ENCODE measurements around the gene HOXB1.
"Not testable (repeated sequence)": the region's sequence is repeated elsewhere in the genome, so short reads cannot be mapped to it uniquely, and the experiment has no call there.

Gene HOXB1

DNA sequence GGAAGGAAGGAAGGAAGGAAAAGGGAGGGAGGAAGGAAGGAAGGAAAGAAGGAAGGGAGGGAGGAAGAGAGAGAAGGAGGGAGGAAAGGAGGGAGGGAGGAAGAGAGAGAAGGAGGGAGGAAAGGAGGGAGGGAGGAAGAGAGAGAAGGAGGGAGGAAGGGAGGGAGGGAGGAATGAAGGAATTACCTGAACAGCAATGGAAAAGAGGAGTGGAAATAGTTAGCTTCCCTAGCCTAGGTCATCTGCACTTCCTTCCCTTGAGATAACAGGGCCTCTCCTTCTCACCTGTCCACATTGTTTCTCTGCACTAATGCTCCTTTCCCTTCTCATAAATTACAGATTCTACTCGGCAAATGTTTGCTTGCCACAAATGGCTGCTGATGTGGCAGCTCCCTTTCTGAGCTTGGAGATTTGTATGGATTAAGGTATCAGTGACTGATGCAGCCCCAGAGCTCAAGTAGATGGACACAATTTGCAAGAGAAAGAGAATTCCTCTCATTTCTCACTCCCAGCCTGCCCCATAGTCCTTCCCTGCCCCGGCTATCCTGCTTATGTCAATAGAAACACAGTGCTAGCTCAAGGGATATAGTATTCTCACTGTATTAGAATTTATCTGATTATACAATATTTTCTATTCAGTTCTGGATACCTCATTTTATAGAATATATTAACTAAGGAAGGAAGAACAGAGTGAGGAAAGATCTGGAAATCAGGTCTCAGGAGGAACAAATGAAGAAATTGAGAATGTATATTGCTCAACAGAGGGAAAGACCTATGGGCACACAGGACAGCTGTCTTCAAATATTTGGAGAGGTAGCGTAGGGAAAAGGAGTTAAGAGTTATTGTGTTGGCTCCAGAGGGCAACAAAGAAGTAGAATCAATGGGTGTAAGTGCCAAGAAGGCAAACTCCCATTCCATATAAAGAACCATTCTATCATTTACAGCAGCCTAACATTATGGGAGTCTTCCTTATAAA, 14.6 kb downstream of the HOXB1 start:
- no peak for DNase-seq

DNA sequence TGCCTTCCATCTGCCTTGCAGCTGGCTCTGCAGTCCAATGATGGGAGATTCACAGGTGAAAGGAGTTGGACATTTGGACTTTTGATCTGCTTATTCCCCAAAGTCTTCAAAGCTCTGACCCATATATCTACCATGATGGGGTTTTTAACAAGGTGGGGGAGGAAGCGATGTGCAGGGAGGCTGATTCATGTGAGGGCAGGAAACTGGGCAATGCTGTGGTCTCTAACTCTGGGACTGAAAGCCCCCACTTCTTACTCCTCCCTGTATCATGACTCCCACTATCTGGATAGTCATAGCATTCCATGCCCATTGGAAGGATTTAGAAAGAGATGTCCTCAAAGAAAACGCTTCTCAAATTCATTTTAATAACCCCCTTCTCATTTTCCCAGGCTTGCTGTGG, 16.3 kb downstream of the HOXB1 start:
- DNase-seq: no peak

DNA sequence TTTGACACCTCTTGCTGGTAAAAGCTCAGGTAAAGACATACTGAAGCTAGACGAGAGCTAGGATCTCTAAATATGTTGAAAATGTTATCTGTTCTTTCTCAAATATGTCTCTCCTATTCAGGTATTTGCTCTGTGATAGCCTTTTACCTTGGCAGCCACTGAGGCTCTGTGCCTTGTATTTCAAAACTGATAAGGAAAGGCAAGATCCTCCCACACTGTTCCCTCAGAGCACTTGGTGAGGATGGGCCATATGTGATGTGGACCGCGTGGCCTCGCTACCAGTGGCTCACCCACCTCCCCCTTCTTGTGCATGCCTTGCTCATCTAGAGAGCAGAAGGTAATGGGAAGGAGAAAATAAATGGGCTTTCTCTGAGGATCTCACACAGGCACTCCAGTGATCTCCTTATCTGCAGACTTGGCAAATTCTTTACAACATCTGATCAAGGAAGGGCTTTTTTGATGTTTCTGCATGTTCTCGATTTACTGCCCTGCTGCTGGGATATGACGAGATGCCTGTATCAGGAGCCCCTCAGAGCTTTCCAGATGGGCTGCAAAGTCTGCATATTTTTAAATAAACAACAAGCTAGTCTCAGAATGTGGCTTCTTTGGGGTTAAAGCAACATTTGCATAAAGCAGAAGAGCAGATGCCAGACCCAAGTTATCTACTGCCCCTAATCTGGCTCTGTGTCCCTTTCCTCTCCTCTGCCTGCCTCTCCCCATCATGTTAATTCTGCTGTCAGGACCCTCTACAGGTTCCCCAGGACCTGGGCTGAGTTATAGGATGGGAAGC, 16.9 kb downstream of the HOXB1 start:
- DNase-seq: no peak

DNA sequence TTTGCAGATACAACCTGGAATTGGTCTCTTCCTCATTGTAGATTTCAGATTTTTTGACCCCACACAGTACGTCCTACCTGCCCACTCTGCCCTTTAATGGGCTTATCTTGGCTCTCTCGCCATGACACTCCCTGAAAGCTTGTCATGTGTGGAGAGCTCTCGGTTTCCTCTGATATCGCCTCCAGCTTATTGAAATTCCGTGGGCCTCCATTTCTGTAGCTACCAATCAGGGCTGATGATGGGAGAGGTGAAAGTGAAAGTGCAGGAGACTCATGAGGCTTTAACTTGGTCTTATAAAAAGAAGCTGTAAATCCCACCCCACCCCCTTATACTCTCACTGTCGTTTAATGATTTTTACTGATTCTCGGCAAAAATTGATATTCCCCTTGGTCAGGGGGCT, 17.7 kb downstream of the HOXB1 start:
- DNase-seq: peak; percentile 27

DNA sequence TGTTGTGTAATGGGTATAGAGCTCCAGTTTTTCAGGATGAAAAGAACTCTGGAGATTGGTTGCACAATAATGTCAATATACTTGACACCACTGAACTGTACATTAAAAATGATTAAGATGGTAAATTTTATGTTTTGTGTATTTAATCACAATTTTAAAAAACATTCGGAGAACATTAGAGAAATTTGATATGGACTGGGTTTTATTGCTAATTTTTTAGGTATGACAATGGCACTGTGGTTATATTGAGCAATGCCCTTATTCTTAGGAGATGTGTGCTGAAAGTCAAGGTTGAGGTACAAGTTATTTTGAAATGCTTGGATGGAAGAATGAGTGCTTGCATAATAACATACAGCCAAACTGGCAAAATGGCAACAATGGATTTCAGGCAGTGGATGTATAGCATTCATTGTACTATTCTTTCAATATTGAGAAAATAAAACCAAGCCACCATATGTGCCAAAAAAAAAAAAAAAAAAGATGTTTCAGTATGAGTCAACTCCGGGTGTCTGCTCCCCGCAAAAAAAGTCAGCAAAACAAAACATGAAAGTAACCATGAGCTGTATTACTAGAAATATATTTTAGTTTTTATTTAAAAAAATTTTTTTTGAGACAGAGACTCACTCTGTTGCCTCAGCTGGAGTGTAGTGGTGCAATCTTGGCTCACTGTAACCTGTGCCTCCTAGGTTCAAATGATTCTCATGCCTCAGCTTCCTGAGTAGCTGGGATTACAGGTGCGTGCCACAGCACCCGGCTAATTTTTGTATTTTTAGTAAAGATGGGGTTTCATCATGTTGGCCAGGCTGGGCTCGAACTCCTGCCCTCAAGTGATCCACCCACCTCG, 19.8 kb downstream of the HOXB1 start:
- DNase-seq: peak; percentile 52

DNA sequence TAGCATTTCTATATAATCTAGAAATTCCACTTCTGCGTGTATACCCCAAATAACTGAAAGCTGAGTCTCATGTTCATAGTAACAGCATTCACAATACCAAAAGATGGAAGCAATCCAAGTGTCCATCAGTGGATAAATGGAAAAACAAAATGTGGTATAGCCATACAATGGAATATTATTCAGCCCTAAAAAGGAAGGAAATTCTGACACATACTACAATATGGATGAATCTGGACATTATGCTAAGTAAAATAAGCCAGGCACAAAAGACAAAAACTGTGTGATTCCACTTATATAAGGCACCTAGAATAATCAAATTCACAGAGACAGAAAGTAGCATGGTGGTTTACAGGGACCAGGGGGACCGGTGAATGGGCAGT, 20.4 kb downstream of the HOXB1 start:
- no peak for DNase-seq

DNA sequence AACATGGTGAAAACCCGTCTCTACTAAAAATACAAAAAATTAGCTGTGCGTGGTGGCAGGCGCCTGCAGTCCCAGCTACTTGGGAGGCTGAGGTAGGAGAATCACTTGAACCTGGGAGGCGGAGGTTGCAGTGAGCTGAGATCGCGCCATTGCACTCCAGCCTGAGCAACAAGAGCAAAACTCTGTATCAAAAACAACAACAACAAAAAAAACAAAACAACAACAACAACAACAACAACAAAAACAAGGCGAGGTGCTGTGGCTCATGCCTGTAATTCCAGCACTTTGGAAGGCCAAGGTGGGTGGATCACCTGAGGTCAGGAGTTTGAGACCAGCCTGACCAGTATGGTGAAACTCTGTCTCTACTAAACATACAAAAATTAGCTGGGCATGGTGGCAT, 21.1 kb downstream of the HOXB1 start:
- DNase-seq: not testable (repeated sequence)

DNA sequence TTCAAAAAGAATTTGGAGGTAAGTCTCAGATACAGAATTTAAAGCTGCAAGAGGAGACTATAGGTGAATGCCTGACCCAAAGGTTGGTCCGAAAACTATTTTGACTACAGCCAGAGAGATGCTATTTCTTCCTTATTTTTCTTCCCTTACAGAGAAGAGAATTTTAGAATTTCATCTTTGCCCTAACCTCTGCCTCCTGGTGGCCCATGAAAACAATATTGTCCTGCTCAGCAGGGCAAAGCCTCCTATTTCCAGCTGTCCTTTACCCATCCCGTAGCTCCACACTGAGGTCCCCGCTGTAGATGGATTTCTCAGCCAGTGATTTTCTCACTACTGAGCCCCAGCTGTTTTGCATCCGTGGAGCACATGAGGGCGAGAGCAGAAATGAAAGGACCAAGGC, 24.6 kb downstream of the HOXB1 start:
- no peak for DNase-seq

DNA sequence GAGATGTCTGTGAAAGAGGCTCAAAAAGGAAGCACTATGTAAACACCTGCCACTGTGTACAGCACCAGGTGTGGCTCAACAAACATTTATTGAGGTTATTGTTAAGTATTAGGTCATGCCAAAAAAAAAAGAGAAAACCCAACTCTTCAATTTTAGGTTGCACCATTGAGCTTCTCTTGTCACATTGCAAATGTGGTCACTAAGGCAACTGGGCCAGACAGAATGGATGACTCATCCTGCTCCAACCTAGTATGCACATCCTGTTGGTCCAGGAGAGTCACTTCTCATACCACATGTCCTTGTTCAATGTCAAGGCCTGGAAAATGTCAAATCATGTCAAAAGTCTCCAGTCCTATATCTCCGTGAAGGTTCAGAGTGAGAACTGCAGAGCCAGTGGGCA, 25.0 kb downstream of the HOXB1 start:
- DNase-seq: peak; percentile 64

DNA sequence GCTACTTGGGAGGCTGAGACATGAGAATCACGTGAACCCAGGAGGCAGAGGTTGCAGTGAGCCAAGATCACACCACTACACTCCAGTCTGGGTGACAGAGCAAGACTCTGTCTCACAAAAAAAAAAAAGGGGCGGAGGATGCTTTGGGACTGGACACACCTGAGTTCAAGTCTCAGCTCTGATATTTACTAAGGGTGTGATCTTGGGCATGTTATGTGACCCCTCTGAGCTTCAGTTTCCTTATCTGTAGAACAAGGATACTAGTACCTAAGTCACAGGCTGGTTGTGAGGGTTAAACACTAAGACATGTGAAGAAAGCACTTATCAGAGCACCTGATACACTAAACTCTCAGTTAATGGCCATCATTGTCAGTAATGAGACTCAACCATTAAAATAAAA, 25.9 kb downstream of the HOXB1 start:
- no peak for DNase-seq

DNA sequence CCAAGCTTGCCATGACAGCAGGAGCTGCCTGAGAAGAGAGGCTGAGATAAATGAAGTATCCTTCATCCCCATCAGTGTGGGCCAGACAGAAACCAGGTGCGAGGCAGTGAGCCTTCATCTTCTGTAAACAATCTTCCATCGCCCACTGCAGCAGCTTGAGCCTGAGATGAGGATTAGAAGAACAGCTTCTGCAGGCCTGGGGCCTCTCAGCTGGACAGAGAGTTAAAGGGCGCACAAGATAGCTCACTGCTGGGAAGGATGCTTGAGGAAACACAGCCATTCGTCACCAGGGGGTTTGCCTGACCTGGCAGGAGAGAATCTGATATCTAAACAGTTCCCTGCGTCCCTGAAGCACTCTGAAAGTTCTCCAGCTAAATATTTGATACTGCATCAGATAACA, 27.1 kb downstream of the HOXB1 start:
- DNase-seq: no peak

DNA sequence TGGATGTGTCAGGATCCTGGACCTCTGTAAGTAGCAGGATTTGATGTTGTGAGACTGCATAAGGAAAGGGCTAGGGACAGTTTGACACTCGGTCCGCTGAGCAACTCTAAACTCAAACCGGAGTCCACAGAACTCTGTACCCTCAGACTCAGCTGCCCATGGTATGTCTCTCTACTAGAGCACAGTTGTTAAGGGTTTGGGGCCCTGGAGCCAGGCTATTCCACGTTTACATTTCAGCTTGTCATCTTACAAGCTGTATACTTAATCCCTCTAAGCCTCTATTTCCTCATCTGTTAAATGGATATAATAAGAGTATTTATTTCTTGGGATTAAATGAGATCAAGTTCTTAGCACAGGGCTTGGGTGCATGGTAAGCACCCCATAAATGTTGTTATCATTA, 27.9 kb downstream of the HOXB1 start:
- DNase-seq: no peak

DNA sequence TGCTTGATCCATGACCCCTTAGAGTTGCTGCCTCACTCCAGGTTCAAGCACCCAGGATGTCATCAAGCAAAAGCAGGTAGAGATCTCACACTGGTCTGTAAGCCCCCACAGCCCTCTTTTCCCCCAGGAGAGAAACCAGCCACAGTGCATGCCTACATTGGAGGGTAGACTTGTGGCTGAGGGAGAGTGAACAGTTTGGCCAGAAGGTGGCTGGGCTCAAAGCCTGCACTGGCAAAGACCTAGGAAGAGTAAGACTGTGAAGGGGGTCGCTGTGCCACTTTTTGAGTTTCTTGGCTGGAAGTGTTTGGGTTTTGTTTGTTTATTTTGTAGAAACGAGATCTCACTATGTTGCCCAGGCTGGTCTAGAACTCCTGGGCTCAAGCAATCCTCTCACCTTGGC, 28.5 kb downstream of the HOXB1 start:
- no peak for DNase-seq

DNA sequence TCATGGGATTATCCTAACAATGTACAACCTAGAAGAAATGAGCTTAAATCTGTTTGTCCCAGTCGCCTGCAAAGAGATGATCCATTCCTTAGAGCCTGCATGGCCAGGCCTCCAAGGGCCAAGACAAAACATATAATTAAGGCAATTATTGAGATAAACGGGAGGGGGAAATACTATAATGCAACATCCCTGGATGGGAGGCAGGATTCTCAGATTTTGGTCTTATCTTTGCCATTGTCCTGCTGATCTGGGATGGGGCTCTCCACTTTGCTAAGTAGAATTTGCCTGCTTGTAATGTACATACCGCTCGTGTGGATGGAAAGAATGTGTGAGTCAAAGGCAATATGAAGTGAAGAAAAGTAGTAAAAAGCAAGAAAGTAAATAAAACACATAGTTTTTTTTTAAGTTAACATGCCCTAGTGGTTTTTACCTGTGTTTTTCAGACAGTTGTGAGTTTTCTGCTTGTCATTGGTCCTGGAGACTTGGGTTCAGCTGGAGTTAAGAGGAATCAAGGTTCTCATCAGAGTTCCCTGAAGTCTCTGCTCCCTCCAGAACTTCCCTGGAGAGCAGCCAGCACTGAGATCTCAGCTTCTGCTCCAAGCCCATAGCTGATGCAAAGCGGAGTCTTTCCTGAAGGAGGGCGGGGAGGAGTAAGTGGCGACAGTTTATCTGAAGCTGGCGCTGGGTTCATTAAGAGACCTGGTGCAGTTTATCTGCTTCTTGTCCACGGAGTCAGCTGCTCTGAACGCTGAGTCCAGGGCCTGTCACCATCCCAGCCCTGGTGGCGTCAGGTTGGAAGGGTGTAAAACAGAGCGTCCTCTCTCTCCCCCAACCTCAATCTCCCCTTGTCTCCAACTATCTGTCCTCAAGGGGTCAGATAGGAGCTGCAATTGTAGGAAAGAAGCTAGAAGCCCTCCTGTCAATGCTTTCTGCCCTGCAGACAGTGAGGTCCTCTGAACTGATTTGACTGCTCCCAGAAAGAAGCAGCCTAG, 30.1 kb downstream of the HOXB1 start:
- no peak for DNase-seq

DNA sequence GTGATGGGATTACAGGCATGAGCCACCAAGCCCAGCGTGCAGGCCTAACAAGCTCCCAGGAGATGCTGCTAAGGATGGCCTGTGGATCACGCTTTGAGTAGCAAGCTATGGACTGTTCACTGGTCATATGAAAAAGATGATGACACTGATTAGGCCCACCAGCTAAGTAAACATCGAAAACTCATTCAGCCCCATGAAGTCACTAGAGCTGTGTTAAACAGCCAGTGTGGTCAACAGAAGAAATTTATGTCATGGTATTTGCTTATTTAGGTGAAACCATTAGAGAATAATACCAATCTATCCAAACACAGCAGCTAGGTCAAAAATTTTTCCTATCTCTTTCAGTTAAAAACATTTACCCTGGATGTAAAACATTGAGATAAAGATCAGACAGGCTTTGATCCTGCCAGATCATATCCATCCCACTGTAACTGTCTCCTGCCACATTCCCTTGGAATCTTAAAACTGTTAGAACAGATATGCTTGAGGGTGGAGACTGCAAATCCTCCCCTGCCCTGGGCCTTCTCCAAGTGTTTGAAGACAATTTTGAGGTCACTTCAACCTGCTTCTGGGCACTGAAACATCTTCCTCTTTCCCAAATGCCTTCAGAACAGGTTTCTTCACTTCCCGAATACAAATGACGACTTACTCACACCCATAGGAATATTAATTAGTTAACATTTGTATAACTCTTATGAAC, 30.9 kb downstream of the HOXB1 start:
- no peak for DNase-seq

DNA sequence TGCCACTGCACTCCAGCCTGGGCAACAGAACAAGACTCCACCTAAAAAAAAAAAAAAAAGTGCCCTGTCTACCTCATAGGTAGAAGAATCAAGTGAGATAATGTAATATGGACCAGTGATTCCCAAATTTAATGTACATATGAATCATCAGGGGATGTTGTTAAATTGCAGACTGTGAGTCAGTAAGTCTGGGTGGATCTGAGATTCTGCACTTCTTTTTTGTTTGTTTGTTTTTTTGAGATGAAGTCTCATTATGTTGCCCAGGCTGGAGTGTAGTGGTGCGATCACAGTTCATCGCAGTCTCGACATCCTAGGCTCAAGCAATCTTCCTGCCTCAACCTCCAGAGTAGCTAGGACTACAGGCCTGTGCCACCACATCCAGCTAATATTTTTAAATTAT, 31.6 kb downstream of the HOXB1 start:
- no peak for DNase-seq

DNA sequence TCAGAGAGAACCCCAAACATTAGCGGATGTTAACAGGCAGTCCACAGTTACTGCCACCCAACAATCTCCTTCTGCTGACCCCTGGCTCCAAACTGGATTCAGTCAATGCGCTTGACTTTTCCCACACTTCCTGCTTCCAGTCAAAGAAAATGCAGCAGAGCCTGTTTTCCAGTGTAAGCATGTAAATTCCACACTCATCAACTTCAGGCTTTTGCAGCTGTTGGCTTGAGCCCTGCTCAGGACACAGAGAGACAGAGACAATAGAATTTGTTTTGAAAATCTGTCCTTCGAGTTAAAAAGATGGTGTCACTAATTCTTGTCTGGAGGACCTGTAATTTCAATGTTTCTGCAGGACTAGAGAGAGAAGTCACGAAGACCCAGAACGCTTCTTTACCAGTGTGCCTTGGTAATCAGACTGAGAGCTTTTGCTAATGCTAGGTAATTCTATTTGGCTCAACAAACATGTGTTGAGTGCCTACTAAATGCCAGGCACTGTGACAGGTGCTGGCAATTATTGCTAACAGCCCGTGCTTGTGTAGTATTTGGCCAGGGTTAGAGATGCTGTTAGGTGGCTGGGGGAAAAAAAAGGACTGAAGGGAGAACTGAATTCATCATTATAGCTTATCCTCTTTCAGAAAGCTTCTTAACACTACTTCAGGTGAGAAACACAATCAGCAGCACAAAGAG, 32.5 kb downstream of the HOXB1 start:
- DNase-seq: no peak

DNA sequence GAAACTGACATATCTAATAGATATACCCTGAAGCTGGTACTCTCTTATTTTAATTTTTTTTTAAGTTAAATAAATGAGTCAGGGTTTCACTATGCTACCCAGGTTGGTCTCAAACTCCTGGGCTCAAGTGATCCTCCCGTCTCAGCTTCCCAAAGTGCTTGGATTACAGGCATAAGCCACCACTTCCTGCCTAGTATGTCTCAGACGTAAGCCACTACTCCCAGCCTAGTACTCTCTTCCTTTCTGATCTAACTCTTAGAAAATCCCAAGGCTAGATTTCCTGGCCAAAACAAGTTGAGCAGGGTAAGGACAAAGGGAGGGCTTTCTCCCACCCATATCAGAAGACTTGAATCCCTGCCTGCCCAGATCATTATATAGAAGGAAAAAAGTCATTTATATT, 33.7 kb downstream of the HOXB1 start:
- DNase-seq: no peak

DNA sequence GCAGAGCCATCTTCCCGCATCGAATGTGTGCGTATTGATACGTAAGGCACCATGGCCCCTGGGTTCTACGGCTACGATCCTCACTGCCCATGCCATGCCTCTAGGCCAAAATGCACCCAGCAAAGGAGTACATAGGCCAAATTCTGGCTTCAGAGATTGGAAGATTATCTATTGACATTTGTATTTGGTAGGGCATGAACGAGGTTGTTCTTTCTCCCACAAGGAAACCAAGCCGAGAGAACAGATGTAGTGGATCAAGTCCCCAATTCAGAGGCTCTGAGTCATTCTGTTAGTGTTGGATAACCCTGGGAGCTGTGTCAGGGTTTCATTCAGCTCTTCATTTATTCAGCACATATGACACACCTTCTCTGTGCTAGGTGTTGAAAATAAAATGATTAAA, 36.5 kb downstream of the HOXB1 start:
- no peak for DNase-seq

All from central memory CD4-positive, alpha-beta T cell (primary cell).